Bronchial epithelial cell (primary cell): ENCODE data around the gene KLF4. TPM values are rescaled to one million over a fixed set of nuclear protein-coding genes. Genes with fewer than 3 reads are reported as not detected.

Experiments used
- DNase-seq: peaks from one replicate; pipeline ENCODE4 v3.0.0-alpha.2; 2010; ENCODE audit warnings: low read depth
- FAIRE-seq: peaks from 2 replicates; lab custom pipeline; 2011; peaks lifted over from hg19 to GRCh38; lab: Jason Lieb, UNC
- H3K27me3 ChIP-seq: 2 replicates; pipeline ENCODE4 v1.5.1; 2011; ENCODE audit warnings: low read length; ENCODE audit not compliant: control insufficient read depth, insufficient read depth
- H3K36me3 ChIP-seq: 2 replicates; pipeline ENCODE4 v1.5.1; 2011; ENCODE audit warnings: low read length; ENCODE audit not compliant: control insufficient read depth, insufficient read depth
- H3K4me3 ChIP-seq: 2 replicates; pipeline ENCODE4 v1.5.1; 2011; ENCODE audit warnings: mild to moderate bottlenecking, low read depth, low read length, control low read depth
- total RNA-seq: library from RNA; depleted of rRNA; stranded (reverse); fragments of >200 nt; gene quantifications from 2 replicates; pipeline ENCODE4 v1.2.1, GENCODE V29; 2014
- TF ChIP-seq, protein P1 (sequence below): IDR thresholded peaks from 2 replicates; pipeline ENCODE4 v1.5.1; 2011; ENCODE audit warnings: mild to moderate bottlenecking, moderate library complexity, low read length, control low read depth, inconsistent platforms; ENCODE audit not compliant: insufficient read depth, severe bottlenecking

The KLF4 gene
- total RNA-seq, 1 donor from 2014 or later: 16.1 TPM

DNA sequence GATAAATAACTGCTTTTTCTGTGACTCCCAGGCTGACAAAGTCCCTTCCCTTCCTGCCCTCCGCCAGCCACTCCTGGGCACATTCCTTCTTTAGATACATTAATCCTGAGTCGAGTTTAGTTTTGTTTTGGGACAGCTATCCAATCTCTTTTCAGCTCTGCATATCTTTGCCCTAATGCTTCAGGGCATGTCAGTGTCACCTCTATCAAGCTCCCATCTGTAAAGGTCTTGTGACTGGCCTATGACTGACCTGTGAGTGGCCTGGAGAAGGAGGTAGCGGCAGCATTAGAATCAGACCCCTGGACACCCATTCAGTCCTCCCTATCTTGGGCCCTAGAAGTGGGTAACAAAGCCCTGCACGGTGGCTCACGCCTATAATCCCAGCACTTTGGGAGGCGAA, 34.0 kb upstream of the KLF4 start:
- Histone ChIP-seq H3K4me3 (no peak overlapping the region), H3K36me3 (no peaks in the 10 kb centered on the region), H3K27me3 (no peaks in the 10 kb centered on the region)
- TF ChIP-seq, protein P1, sequence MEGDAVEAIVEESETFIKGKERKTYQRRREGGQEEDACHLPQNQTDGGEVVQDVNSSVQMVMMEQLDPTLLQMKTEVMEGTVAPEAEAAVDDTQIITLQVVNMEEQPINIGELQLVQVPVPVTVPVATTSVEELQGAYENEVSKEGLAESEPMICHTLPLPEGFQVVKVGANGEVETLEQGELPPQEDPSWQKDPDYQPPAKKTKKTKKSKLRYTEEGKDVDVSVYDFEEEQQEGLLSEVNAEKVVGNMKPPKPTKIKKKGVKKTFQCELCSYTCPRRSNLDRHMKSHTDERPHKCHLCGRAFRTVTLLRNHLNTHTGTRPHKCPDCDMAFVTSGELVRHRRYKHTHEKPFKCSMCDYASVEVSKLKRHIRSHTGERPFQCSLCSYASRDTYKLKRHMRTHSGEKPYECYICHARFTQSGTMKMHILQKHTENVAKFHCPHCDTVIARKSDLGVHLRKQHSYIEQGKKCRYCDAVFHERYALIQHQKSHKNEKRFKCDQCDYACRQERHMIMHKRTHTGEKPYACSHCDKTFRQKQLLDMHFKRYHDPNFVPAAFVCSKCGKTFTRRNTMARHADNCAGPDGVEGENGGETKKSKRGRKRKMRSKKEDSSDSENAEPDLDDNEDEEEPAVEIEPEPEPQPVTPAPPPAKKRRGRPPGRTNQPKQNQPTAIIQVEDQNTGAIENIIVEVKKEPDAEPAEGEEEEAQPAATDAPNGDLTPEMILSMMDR: no peak
- DNase-seq (no peak), FAIRE-seq (no peak)

DNA sequence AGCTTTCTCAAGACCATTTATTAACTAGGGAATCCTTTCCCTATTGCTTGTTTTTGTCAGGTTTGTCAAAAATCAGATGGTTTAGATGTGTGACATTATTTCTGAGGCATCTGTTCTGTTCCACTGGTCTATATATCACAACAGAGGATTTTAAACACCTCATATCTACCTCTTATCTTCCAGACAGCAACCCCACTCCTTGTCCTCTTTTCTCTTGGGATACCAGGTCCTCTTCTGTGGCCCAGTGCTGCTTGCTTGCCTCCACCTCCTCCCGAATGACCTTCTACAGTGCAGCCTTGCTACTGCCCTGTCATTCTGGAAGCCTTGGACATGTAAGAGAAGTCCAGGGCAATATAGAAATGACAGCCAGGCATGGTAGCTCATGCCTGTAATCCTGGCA, 30.6 kb upstream of the KLF4 start:
- Histone ChIP-seq H3K27me3 (no peaks in the 10 kb centered on the region), H3K36me3 (no peaks in the 10 kb centered on the region), H3K4me3 (no peak overlapping the region)
- TF ChIP-seq, protein P1: no peak
- no peak for FAIRE-seq
- no peak for DNase-seq

DNA sequence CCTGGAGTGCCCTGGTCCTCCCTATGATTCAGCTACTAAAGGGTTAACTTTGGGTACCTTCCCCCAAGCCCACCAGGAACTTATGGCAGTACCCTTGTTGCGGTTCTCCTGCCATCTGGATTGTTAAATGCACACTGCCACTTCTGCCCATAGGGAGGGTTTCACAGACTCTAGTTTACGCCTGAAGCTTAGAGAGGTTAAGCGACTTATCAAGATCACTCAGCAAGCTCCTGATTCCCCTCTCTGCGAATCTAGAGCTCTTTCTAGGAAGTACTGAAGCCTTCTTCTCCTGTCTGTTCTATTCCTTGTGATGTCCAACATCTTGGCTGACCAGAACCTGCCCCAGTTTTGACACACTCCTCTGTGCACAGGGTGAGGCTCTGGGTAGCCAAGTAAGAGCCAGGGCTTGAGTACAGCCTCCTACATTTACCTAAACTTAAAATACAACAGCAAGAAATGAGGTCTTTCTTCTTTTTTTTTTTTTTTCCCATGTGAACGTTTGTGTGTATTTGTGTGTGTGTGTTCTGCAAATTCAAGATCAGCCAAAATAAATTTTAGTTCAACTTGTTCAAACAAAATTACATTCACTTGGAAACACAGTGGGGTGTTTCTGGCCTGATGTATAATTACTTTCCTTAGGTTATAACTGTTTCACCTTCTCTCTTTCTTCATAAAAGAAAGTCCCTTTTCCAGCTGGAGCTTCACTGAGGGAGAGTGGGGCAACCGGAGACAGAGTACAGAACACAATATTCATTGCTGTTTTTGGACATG, 28.7 kb upstream of the KLF4 start:
- DNase-seq (no peak), FAIRE-seq (no peak)
- H3K36me3 ChIP-seq: no peaks in the 10 kb centered on the region
- H3K4me3 ChIP-seq: no peak overlapping the region
- H3K27me3 ChIP-seq: no peaks in the 10 kb centered on the region
- TF ChIP-seq, protein P1: no peak

DNA sequence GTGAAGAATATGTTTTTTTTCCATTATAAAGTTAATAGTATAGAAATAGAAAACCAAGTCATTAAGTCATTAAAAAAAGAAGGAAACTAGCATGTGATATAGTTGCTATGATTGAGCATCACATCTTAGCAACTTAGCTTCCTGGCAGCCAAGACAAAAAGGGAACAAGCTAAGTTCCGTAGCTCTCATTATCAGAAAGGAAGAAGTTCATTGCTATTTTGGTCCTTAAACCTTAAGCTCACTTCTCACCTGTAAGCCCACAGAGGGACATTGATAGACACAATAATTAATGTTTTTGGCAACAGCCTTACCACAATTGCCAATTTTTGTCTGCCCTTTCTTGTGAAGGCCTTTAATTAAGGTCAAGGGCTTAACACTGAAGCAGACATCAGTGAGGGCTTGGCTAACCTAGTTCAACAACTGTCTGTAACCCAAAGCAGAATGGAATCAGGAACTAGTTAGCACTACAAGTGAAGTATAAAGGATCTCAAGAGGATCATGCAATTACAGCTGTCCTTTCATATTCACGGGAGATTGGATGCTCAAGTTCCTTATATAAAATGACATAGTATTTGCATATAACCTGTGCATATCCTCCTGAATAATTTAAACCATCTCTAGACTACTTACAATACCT, 24.0 kb upstream of the KLF4 start:
- TF ChIP-seq, protein P1: no peak
- no peak overlapping the region for H3K4me3 ChIP-seq
- DNase-seq (no peak), FAIRE-seq (no peak)
- H3K36me3 ChIP-seq: no peaks in the 10 kb centered on the region
- H3K27me3 ChIP-seq: no peaks in the 10 kb centered on the region

DNA sequence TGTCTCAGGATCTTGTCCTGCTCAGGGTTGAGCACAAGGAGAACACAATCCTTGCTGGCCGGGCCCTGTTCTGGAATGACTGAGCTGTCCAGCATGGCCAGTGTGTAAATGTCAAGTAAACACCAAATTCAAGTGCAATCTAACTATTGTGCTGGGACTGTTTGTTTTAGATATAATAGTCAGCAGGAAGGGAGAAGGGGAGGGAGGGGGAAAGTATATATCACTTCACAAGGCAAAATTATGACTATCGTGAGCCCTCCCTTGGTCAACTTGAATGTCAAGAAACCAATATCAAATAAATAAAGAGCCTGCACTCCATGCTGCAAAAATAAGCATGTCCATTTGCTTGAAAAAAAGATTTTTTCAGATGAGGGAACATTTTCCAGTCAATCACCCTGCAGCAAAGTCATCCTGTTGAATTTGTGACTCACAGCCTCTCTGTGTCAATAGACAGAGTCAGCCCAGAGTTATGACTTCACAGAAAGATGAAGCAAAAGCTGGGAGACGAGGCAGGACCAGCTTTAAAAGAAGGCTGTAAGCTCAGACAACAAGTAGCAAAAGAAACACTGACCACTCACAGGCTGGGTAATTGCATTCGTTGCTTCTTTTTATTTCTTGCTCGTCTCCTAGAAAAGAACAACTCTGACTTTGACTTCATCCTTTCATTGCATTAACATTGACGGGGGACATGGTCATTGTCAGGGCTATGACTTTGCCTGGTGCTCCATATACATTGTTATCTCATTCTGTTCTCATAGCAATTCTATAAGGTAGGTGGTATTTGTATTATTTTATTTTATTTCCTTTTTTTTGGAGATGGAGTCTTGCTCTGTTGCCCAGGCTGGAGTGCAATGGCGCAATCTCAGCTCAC, 15.3 kb upstream of the KLF4 start:
- H3K4me3 ChIP-seq: no peak overlapping the region
- H3K36me3 ChIP-seq: no peaks in the 10 kb centered on the region
- H3K27me3 ChIP-seq: no peaks in the 10 kb centered on the region
- FAIRE-seq (peak; percentile 58), DNase-seq (peak; percentile 94)
- TF ChIP-seq, protein P1: no peak
